ENCODE results near the gene SERPINB4.
"Not testable (repeated sequence)": the region's sequence is repeated elsewhere in the genome, so short reads cannot be mapped to it uniquely, and the experiment has no call there.

Gene SERPINB4

GRCh38 chr18:63644142-63644541, at the start of gene SERPINB4:
TSS of gene SERPINB4 (minus strand) at chr18:63644256. CDS start at chr18:63643577, 679 bp downstream.
- DNase-seq, result not testable (repeated sequence)

GRCh38 chr18:63689064-63689463, 45.0 kb upstream of the SERPINB4 start:
- no peak for DNase-seq

DNA sequence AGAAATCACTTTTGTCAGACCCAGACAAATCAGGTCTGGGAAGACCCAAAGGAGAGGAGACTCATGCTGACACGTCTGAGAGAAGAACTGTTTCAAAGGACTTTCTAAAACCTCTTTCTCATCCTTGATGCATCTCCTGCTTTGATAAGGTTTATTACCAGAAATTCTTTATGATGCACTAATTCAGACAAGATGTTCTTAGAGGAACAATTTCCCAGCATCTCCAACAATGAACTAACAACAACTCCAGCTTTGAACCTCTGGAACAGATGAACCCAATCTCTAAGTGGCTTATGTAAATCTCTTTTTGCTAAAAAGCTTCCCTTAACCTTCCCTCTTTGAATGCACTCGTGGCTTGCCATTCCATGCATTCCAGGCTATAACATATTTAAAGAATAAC, 42.8 kb upstream of the SERPINB4 start:
- no peak for DNase-seq

DNA sequence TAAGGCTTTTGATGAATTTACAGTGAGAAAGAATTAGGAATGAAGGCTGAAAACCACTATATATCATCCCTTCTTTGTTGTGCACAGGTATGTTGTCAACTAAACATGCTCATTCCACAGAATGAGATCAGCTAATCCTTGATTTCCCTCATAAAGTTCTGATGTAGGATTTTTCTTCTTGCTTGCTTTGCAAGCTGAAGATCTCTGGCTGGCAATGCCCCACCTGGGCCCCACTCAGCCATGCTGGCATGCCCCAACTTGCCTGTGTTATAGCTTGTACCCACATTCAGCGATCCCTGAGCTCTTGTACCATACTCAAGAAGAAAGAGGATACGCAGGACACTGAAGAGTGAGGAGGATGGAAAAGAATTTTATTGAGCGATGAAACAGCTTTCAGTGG, 40.7 kb upstream of the SERPINB4 start:
- no peak for DNase-seq

- no peak for DNase-seq
Measured at GRCh38 chr18:63683890-63684289, 39.8 kb upstream of the SERPINB4 start.

GRCh38 chr18:63683152-63683551, 39.1 kb upstream of the SERPINB4 start:
- no peak for DNase-seq

GRCh38 chr18:63681449-63682340, 37.6 kb upstream of the SERPINB4 start:
- DNase-seq, result no peak

- DNase-seq, result no peak
Measured at GRCh38 chr18:63679820-63680606, 36.0 kb upstream of the SERPINB4 start.

DNA sequence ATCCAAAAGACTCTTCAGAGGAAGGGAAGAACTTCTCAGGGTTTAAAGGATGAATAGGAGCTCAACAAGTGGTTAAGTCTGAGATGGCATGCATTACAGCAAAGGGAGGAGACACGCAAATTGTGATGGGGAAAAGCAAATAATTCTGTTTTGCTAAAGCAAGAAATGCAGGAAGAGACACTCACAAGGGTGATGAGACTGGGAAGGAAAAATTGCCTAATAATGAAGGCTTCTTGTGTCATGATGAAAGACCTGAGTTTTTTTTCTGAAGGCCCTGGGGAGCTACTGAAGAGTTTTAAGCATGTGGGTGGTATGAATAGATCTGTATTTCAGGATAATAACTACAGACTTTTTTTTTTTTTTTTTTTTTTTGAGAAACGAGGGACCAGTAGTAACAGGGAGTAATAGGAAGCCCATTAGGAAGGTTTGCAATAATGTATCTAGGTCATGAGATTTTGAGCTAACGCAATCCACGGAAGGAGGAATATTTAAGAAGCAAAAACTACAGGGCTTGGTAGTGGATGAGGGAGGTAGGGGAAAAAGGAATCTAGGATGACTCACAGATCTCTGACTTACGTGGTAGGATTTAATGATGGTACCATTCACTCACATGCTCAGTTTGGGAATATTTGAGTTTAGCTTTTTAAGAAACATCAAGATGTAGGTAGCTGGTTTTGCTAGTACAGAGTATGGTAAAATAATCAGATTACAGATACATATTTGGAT, 33.6 kb upstream of the SERPINB4 start:
- no peak for DNase-seq

GRCh38 chr18:63676526-63677323, 32.7 kb upstream of the SERPINB4 start:
- no peak for DNase-seq

GRCh38 chr18:63664571-63664970, 20.5 kb upstream of the SERPINB4 start:
- no peak for DNase-seq

DNA sequence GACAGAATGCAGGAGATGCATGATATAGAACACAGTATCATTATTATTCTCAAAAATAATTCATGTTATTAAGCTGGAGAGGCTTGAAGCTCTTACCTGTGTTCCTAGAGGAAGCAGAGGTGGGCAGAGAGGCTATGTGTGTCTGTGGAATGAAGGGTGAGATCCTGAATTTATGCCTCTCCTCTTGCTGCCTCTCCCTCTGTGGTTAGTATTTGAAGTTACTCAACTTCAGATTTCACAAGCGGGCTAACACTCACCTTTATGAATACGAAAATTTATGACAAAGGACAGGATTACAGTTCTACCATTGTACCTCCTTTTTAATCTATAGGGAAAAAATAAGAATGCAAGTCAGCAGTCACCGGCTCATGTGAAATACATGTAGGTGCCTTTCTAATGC, 17.7 kb upstream of the SERPINB4 start, which contains the start of gene SERPINB3:
Gene SERPINB3, minus strand, starts transcription at position 144 of the 400 bp plus-strand sequence. CDS start 677 bp downstream, outside the sequence.
- DNase-seq, result not testable (repeated sequence)

- not testable (repeated sequence) for DNase-seq
Measured at GRCh38 chr18:63658920-63659319, 14.9 kb upstream of the SERPINB4 start.

GRCh38 chr18:63650271-63650670, 6.2 kb upstream of the SERPINB4 start:
- DNase-seq, result not testable (repeated sequence)

GRCh38 chr18:63648241-63648640, 4.2 kb upstream of the SERPINB4 start:
- no peak for DNase-seq

GRCh38 chr18:63646936-63647335, 2.9 kb upstream of the SERPINB4 start:
- no peak for DNase-seq

DNA sequence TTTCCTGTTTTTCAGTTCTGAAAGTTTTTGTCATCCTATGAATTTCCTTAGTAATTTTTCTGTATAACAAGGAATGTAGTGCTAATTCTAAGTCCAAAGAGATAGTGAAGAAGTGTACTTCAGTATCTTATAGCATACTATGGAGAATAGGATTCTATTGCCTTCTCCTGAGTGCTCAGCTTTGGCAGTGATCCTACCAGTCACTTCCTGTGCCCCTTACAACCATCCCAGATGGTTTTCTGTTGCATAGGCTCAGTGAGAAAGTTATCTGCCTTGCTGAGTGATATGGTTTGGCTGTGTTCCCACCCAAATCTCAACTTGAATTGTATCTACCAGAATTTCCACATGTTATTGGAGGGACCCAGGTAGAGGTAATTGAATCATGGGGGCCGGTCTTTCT, 638 bp upstream of the SERPINB4 start:
- not testable (repeated sequence) for DNase-seq

GRCh38 chr18:63642668-63643356, 1.2 kb downstream of the SERPINB4 start:
- DNase-seq, result not testable (repeated sequence)

GRCh38 chr18:63641157-63641680, 2.8 kb downstream of the SERPINB4 start:
- DNase-seq, result not testable (repeated sequence)

GRCh38 chr18:63637703-63638102, 6.4 kb downstream of the SERPINB4 start:
- no peak for DNase-seq

DNA sequence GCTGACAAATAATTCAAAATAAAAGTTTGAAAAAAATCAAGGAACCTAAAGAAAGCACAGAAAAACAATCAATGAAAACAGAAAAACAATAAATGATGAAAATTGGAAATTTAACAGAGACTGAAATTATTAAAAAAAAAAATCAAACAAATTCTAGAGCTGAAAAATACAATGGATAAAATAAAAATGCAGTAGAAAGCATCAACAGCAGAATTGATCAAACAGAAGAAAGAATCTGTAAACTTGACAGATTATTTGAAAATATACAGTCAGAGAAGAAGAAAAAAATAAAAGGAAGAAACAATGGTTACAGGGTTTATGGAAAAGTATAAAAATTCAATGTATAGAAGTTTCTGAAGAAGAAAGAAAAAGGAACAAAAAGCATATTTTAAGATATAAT, 16.2 kb downstream of the SERPINB4 start:
- DNase-seq, result no peak
